LHCN-M2 (cell line): ENCODE results near the gene STIMATE. TPM values are rescaled to one million over a fixed set of nuclear protein-coding genes. Genes with fewer than 3 reads are reported as not detected.

Experiments
- DNase-seq: peaks from one replicate; pipeline ENCODE4 v3.0.0-alpha.2; 2012; ENCODE audit warnings: low read depth
- total RNA-seq: library from RNA; depleted of rRNA; stranded (reverse); fragments of >200 nt; gene quantifications from 2 replicates; pipeline ENCODE4 v1.2.3, GENCODE V29; 2014

Gene STIMATE
- total RNA-seq, 1 experiment from 2014 or later, result 22.2 TPM

GRCh38 chr3:52841981-52842340, 55.4 kb downstream of the STIMATE start:
- no peak for DNase-seq

- DNase-seq, result no peak
These were observed 56.0 kb downstream of the STIMATE start for GRCh38 chr3:52841211-52841980.

GRCh38 chr3:52839892-52840545, 57.3 kb downstream of the STIMATE start:
- no peak for DNase-seq

GRCh38 chr3:52839268-52839575, 58.1 kb downstream of the STIMATE start:
- DNase-seq, result no peak

- no peak for DNase-seq
These were observed 58.6 kb downstream of the STIMATE start for GRCh38 chr3:52838561-52839267.

GRCh38 chr3:52836986-52837385, 60.4 kb downstream of the STIMATE start:
- no peak for DNase-seq

- no peak for DNase-seq
These were observed 60.9 kb downstream of the STIMATE start for GRCh38 chr3:52836471-52836845.

GRCh38 chr3:52835766-52836470, 61.4 kb downstream of the STIMATE start:
- DNase-seq, result no peak

- DNase-seq, result peak; percentile 77
These were observed 62.4 kb downstream of the STIMATE start, which contains the start of gene MUSTN1 for GRCh38 chr3:52834871-52835501. Gene MUSTN1, minus strand, starts transcription at chr3:52835019. Its CDS starts 71 bp downstream, at chr3:52834948.

- no peak for DNase-seq
These were observed 64.1 kb downstream of the STIMATE start for GRCh38 chr3:52833202-52833601.

- peak; percentile 89 for DNase-seq
These were observed 65.6 kb downstream of the STIMATE start for GRCh38 chr3:52831500-52832301.

GRCh38 chr3:52830535-52831258, 66.7 kb downstream of the STIMATE start, which contains the start of gene ITIH4:
Gene ITIH4, minus strand, starts transcription at chr3:52830672. Its CDS starts 30 bp downstream, at chr3:52830642.
- DNase-seq, result no peak

GRCh38 chr3:52829906-52830463, 67.4 kb downstream of the STIMATE start:
- no peak for DNase-seq

GRCh38 chr3:52829482-52829881, 67.9 kb downstream of the STIMATE start:
- DNase-seq, result no peak

- DNase-seq, result peak; percentile 15
These were observed 69.4 kb downstream of the STIMATE start for GRCh38 chr3:52827866-52828376.

GRCh38 chr3:52827441-52827840, 69.9 kb downstream of the STIMATE start:
- peak; percentile 49 for DNase-seq

- no peak for DNase-seq
These were observed 73.3 kb downstream of the STIMATE start for GRCh38 chr3:52824037-52824436.

GRCh38 chr3:52822363-52822762, 75.0 kb downstream of the STIMATE start:
- no peak for DNase-seq

- peak; percentile 21 for DNase-seq
These were observed 76.6 kb downstream of the STIMATE start for GRCh38 chr3:52820736-52821135.
